Neuronal stem cell (in vitro differentiated cells): ENCODE measurements around the gene AMZ1.
A peak's percentile ranks its signal among the peaks of the same experiment; 100 is the strongest.

ENCODE experiments used
- DNase-seq: peaks from one replicate; pipeline ENCODE4 v3.0.0-alpha.2; 2013; ENCODE audit warnings: low spot score
- H2AFZ ChIP-seq: one replicate; pipeline ENCODE4 v1.6.1; 2013; ENCODE audit warnings: mild to moderate bottlenecking, low read length, inconsistent platforms
- H2AK5ac ChIP-seq: 2 replicates; pipeline ENCODE4 v1.6.1; 2013; ENCODE audit warnings: low read depth, mild to moderate bottlenecking, inconsistent platforms, low read length, moderate library complexity, mixed read lengths
- H2BK120ac ChIP-seq: 2 replicates; pipeline ENCODE4 v1.6.1; 2013; ENCODE audit warnings: low read depth, mild to moderate bottlenecking, inconsistent platforms, low read length, moderate library complexity, mixed read lengths
- H2BK12ac ChIP-seq: one replicate; pipeline ENCODE4 v1.6.1; 2013; ENCODE audit warnings: low read length, inconsistent platforms
- H2BK15ac ChIP-seq: 2 replicates; pipeline ENCODE4 v1.6.1; 2013; ENCODE audit warnings: mild to moderate bottlenecking, low read length, inconsistent platforms, mixed read lengths
- H2BK5ac ChIP-seq: one replicate; pipeline ENCODE4 v1.6.1; 2013; ENCODE audit warnings: inconsistent platforms, mild to moderate bottlenecking, low read length, moderate library complexity
- H3K14ac ChIP-seq: one replicate; pipeline ENCODE4 v1.6.1; 2013; ENCODE audit warnings: low read length, inconsistent platforms
- H3K18ac ChIP-seq: 2 replicates; pipeline ENCODE4 v1.6.1; 2013; ENCODE audit warnings: low read length, inconsistent platforms
- H3K23ac ChIP-seq: 2 replicates; pipeline ENCODE4 v1.6.1; 2013; ENCODE audit warnings: low read depth, mild to moderate bottlenecking, mixed read lengths, low read length, inconsistent platforms; ENCODE audit not compliant: poor library complexity
- H3K27ac ChIP-seq: replicated peaks from 3 replicates; pipeline ENCODE4 v1.5.1; 2013; ENCODE audit warnings: low read length, inconsistent platforms
- H3K27me3 ChIP-seq, 3 experiments: 2 replicates each; pipeline ENCODE4 v1.6.1; 2013; ENCODE audit warnings: low read length in 3 of 3, mild to moderate bottlenecking in 2 of 3, inconsistent platforms in 1 of 3, low read depth in 1 of 3, mixed read lengths in 1 of 3, moderate library complexity in 1 of 3; ENCODE audit not compliant: control insufficient read depth in 3 of 3, insufficient read depth in 3 of 3
- H3K36me3 ChIP-seq, 2 donors: replicated peaks in 1 of 2; 2 replicates each; pipeline ENCODE4 v1.6.1; 2013; ENCODE audit warnings: low read length in 2 of 2; ENCODE audit not compliant: control insufficient read depth in 2 of 2, insufficient read depth in 2 of 2
- H3K4ac ChIP-seq: 2 replicates; pipeline ENCODE4 v1.6.1; 2013; ENCODE audit warnings: inconsistent platforms, mild to moderate bottlenecking, low read length, moderate library complexity
- H3K4me1 ChIP-seq, 2 donors: 1 replicate in 1 of 2; 2 replicates in 1 of 2; pipeline ENCODE4 v1.6.1; 2013; ENCODE audit warnings: low read length in 2 of 2, low read depth in 1 of 2; ENCODE audit not compliant: control insufficient read depth in 2 of 2, insufficient read depth in 1 of 2
- H3K4me2 ChIP-seq: one replicate; pipeline ENCODE4 v1.6.1; 2013; ENCODE audit warnings: mild to moderate bottlenecking, low read length, inconsistent platforms; ENCODE audit not compliant: insufficient read depth, poor library complexity, severe bottlenecking
- H3K4me3 ChIP-seq, 2 donors: 2 replicates each; pipeline ENCODE4 v1.5.1; 2013; ENCODE audit warnings: low read length in 2 of 2, mild to moderate bottlenecking in 2 of 2, inconsistent platforms in 1 of 2, moderate library complexity in 1 of 2
- H3K79me1 ChIP-seq: one replicate; pipeline ENCODE4 v1.6.1; 2013; ENCODE audit warnings: low read depth, mild to moderate bottlenecking, inconsistent platforms, low read length, moderate library complexity
- H3K9ac ChIP-seq: one replicate; pipeline ENCODE4 v1.6.1; 2013; ENCODE audit warnings: mild to moderate bottlenecking, low read depth, low read length, inconsistent platforms; ENCODE audit not compliant: poor library complexity
- H3K9me3 ChIP-seq, 2 donors: replicated peaks in 1 of 2; 2 replicates each; pipeline versions ENCODE3 to v1.6.1; 2013; ENCODE audit warnings: low read length in 2 of 2, mild to moderate bottlenecking in 2 of 2, inconsistent platforms in 1 of 2, low read depth in 1 of 2, mixed read lengths in 1 of 2, moderate library complexity in 1 of 2; ENCODE audit not compliant: control insufficient read depth in 2 of 2, insufficient read depth in 1 of 2
- H4K8ac ChIP-seq: one replicate; pipeline ENCODE4 v1.6.1; 2013; ENCODE audit warnings: low read depth, mild to moderate bottlenecking, inconsistent platforms, low read length, moderate library complexity
- H4K91ac ChIP-seq: one replicate; pipeline ENCODE4 v1.6.1; 2013; ENCODE audit warnings: low read length, low read depth, mild to moderate bottlenecking, inconsistent platforms; ENCODE audit not compliant: poor library complexity
- WGBS, 2 donors: extraction: QIAGEN DNeasy Blood & Tissue Kit; methylation state at CpG; one replicate each; pipeline ENCODE4 v1.1.7; 2013; ENCODE audit warnings: missing lambda C conversion rate in 2 of 2, mixed read lengths in 1 of 2; ENCODE audit not compliant: insufficient read length in 2 of 2, insufficient replicate concordance in 1 of 2; ENCODE audit errors: extremely low coverage in 2 of 2; 5-methylcytosine and 5-hydroxymethylcytosine counted together

AMZ1 gene

GRCh38 chr7:2654059-2654458, 33.9 kb upstream of the AMZ1 start:
- Histone ChIP-seq H3K27ac (no peak overlapping the region), H2BK12ac (no peak overlapping the region), H2AFZ (no peak overlapping the region), H3K18ac (no peak overlapping the region), H2BK5ac (no peak overlapping the region), H3K4me3 (no peak overlapping the region), H3K79me1 (peaks cover 16% of the 10 kb centered on the region), H3K4me2 (no peak overlapping the region), H3K36me3 (peaks cover 56 to 95% of the 10 kb centered on the region in 2 donors), H3K14ac (no peak overlapping the region), H3K27me3 (no peaks in the 10 kb centered on the region), H2AK5ac (no peak overlapping the region), H2BK15ac (no peak overlapping the region), H3K23ac (no peak overlapping the region), H3K9ac (no peak overlapping the region), H3K4me1 (peaks cover 0 to 1% of the 10 kb centered on the region in 2 donors), H3K4ac (no peak overlapping the region), H4K8ac (no peak overlapping the region), H4K91ac (no peak overlapping the region), H3K9me3 (peaks cover 0 to 2% of the 10 kb centered on the region in 2 donors), H2BK120ac (no peak overlapping the region)
- DNase-seq: no peak
- no CpG with 5 or more reads among the region's 5 CpGs for WGBS, 2 donors

DNA sequence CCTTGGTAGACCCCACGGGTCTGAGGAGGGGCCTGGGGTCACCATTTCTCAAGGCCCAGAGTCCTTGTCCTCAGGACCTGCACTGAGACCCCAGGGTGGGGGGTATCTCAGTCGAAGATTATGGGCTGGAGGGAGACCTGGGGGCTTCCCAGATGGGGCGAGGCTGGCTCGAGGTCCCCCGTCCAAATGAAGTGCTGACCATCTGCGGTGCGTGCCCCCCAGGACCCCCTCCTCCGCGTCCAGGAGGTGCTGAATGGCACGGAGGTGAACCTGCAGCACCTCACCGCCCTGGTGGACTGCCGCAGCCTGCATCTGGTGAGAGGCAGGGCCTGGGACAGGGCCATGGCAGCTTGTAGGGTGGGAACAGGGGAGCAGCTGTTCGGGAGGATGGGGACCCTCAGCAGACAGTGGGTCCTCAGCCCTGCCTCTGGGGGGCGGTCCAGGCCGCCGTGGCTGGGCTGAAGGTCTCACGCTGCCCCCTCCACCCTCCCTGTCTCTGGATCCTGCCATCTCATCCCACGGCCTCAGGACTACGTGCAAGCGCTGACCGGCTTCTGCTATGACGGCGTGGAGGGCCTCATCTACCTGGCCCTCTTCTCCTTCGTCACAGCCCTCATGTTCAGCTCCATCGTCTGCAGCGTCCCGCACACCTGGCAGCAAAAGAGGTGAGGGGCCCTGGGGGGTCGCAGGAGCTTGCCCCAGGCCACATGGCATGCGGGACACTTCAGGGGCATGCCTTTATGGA, 32.0 kb upstream of the AMZ1 start:
- H3K9ac ChIP-seq: peak overlapping the region; percentile 88
- no peak overlapping the region for H3K27ac ChIP-seq
- H2AK5ac ChIP-seq: no peak overlapping the region
- H3K14ac ChIP-seq: no peak overlapping the region
- H2BK12ac ChIP-seq: no peak overlapping the region
- H3K4ac ChIP-seq: no peak overlapping the region
- H4K91ac ChIP-seq: no peak overlapping the region
- H2BK5ac ChIP-seq: no peak overlapping the region
- H3K79me1 ChIP-seq: peaks cover 15% of the 10 kb centered on the region
- H2BK15ac ChIP-seq: no peak overlapping the region
- no peaks in the 10 kb centered on the region for H3K27me3 ChIP-seq
- peaks cover 49 to 90% of the 10 kb centered on the region in 2 donors for H3K36me3 ChIP-seq
- no peak overlapping the region for H3K4me2 ChIP-seq
- no CpG with 5 or more reads among the region's 29 CpGs for WGBS, 2 donors
- DNase-seq: no peak
- no peak overlapping the region for H3K4me3 ChIP-seq
- peaks cover 0 to 2% of the 10 kb centered on the region in 2 donors for H3K9me3 ChIP-seq
- no peak overlapping the region for H2BK120ac ChIP-seq
- H3K18ac ChIP-seq: peak overlapping the region; percentile 83
- peak overlapping the region; percentile 65 for H4K8ac ChIP-seq
- H3K4me1 ChIP-seq: peaks cover 0 to 1% of the 10 kb centered on the region in 2 donors
- H2AFZ ChIP-seq: no peak overlapping the region
- peak overlapping the region; percentile 65 for H3K23ac ChIP-seq

DNA sequence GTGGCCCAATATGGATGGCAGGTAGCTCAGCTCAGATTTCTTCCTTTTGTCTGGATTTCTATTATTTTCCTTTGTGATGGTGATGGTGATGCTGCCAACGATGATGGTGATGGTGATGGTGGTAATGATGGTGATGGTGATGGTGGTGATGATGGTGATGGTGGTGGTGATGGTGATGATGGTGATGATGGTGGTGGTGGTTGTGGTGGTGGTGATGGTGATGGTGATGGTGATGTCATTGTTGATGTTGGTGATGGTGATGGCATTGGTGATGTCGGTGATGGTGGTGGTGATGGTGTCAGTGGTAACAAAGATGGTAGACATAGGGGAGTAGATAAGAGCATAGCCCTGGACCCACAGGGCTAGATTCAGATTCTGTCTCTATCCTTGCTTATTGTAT, 30.8 kb upstream of the AMZ1 start:
- Histone ChIP-seq H3K4ac (no peak overlapping the region), H2BK12ac (no peak overlapping the region), H4K91ac (no peak overlapping the region), H3K4me2 (no peak overlapping the region), H3K27me3 (no peaks in the 10 kb centered on the region), H2BK15ac (no peak overlapping the region), H3K14ac (no peak overlapping the region), H2BK5ac (no peak overlapping the region), H3K18ac (no peak overlapping the region), H2BK120ac (no peak overlapping the region), H3K9ac (no peak overlapping the region), H4K8ac (no peak overlapping the region), H3K23ac (no peak overlapping the region), H2AK5ac (no peak overlapping the region), H3K79me1 (peaks cover 12% of the 10 kb centered on the region), H3K4me1 (no peaks in the 10 kb centered on the region), H3K9me3 (no peaks in the 10 kb centered on the region), H3K4me3 (no peak overlapping the region), H2AFZ (no peak overlapping the region), H3K27ac (no peak overlapping the region), H3K36me3 (peaks cover 48 to 90% of the 10 kb centered on the region in 2 donors)
- DNase-seq: no peak
- no CpG with 5 or more reads among the region's 2 CpGs for WGBS, 2 donors

DNA sequence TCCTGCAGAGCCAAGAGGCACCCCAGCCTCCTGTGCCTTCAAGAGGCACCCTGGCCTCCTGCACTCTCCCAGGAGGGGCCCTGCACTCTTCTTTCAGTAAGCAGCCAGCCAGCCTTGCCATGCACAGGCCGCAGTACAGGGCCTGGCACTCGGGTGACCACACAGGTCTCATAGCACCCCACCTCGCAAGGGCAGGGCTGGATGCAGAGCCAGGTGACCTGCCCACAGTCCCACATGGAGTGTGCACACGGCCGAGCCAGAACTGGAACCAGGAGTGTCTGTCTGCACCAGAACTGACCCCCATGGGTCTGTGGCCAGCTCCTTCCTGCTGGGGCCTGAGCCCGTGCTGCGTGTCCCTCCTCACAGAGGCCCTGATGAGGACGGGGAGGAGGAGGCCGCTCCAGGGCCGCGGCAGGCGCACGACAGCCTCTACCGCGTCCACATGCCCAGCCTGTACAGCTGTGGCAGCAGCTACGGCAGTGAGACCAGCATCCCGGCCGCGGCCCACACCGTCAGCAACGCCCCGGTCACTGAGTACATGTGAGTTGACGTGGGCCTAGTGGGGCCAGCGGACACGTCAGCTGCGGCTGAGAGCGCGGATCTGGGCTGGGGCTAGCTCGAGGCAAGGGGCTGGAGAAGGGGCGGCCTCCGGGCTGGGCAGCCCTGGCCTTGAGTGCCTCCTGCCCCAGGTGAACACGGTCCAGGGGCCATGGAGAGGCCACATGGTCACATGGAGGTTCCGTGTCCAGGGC, 29.9 kb upstream of the AMZ1 start:
- no peaks in the 10 kb centered on the region for H3K27me3 ChIP-seq
- no peak overlapping the region for H2BK15ac ChIP-seq
- H2BK12ac ChIP-seq: peak overlapping the region; percentile 22
- no peak overlapping the region for H3K4me3 ChIP-seq
- H3K4ac ChIP-seq: no peak overlapping the region
- no peak overlapping the region for H2AFZ ChIP-seq
- no peak overlapping the region for H3K27ac ChIP-seq
- peak overlapping the region; percentile 71 for H3K14ac ChIP-seq
- H3K9ac ChIP-seq: peak overlapping the region; percentile 63
- H4K91ac ChIP-seq: no peak overlapping the region
- H3K4me2 ChIP-seq: no peak overlapping the region
- H3K4me1 ChIP-seq: no peaks in the 10 kb centered on the region
- peak overlapping the region; percentile 93 for H3K23ac ChIP-seq
- peak overlapping the region; percentile 92 for H4K8ac ChIP-seq
- no peak overlapping the region for H2BK5ac ChIP-seq
- DNase-seq: no peak
- H3K18ac ChIP-seq: peak overlapping the region; percentile 57
- WGBS, 2 donors: no CpG with 5 or more reads among the region's 33 CpGs
- no peak overlapping the region for H2BK120ac ChIP-seq
- peaks cover 12% of the 10 kb centered on the region for H3K79me1 ChIP-seq
- no peaks in the 10 kb centered on the region for H3K9me3 ChIP-seq
- no peak overlapping the region for H2AK5ac ChIP-seq
- peaks cover 41 to 90% of the 10 kb centered on the region in 2 donors for H3K36me3 ChIP-seq
